ENCODE measurements around the gene JTB. TPM values are rescaled to one million over a fixed set of nuclear protein-coding genes. Genes with fewer than 3 reads are reported as not detected.

JTB gene
- total and polyA plus RNA-seq, 9 of the 15 experiments (the other 6 are each of a cell fraction or from before 2014, with no cell fraction given): 24.7 to 308 (median 151) TPM

- TF ChIP-seq, protein P1, sequence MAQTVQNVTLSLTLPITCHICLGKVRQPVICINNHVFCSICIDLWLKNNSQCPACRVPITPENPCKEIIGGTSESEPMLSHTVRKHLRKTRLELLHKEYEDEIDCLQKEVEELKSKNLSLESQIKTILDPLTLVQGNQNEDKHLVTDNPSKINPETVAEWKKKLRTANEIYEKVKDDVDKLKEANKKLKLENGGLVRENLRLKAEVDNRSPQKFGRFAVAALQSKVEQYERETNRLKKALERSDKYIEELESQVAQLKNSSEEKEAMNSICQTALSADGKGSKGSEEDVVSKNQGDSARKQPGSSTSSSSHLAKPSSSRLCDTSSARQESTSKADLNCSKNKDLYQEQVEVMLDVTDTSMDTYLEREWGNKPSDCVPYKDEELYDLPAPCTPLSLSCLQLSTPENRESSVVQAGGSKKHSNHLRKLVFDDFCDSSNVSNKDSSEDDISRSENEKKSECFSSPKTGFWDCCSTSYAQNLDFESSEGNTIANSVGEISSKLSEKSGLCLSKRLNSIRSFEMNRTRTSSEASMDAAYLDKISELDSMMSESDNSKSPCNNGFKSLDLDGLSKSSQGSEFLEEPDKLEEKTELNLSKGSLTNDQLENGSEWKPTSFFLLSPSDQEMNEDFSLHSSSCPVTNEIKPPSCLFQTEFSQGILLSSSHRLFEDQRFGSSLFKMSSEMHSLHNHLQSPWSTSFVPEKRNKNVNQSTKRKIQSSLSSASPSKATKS (CRISPR knock-in tag; IDR thresholded peaks at IDR 0.05): no peak
- TF ChIP-seq ZNF395 (CRISPR knock-in tag; IDR thresholded peaks at IDR 0.05) (no peak), ZNF324 (CRISPR knock-in tag; IDR thresholded peaks at IDR 0.05) (no peak), NFE2L1 (tag; IDR thresholded peaks at IDR 0.05; ENCODE audit: borderline replicate concordance, low read depth) (no peak), BHLHE40 (IDR thresholded peaks at IDR 0.05; ENCODE audit: low read length) (no peak)
- TF ChIP-seq, protein P2, sequence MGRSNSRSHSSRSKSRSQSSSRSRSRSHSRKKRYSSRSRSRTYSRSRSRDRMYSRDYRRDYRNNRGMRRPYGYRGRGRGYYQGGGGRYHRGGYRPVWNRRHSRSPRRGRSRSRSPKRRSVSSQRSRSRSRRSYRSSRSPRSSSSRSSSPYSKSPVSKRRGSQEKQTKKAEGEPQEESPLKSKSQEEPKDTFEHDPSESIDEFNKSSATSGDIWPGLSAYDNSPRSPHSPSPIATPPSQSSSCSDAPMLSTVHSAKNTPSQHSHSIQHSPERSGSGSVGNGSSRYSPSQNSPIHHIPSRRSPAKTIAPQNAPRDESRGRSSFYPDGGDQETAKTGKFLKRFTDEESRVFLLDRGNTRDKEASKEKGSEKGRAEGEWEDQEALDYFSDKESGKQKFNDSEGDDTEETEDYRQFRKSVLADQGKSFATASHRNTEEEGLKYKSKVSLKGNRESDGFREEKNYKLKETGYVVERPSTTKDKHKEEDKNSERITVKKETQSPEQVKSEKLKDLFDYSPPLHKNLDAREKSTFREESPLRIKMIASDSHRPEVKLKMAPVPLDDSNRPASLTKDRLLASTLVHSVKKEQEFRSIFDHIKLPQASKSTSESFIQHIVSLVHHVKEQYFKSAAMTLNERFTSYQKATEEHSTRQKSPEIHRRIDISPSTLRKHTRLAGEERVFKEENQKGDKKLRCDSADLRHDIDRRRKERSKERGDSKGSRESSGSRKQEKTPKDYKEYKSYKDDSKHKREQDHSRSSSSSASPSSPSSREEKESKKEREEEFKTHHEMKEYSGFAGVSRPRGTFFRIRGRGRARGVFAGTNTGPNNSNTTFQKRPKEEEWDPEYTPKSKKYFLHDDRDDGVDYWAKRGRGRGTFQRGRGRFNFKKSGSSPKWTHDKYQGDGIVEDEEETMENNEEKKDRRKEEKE (IDR thresholded peaks at IDR 0.05; ENCODE audit: borderline replicate concordance in 1 of 2, control insufficient read depth in 1 of 2, low read depth in 2 of 2, low read length in 1 of 2): no peak
Measured at GRCh38 chr1:153987621-153988020, 10.1 kb upstream of the JTB start (continued).
